Measurements from ENCODE around the gene ZSWIM4.
"Not testable (repeated sequence)": the region's sequence is repeated elsewhere in the genome, so short reads cannot be mapped to it uniquely, and the experiment has no call there.

ZSWIM4 gene

DNA sequence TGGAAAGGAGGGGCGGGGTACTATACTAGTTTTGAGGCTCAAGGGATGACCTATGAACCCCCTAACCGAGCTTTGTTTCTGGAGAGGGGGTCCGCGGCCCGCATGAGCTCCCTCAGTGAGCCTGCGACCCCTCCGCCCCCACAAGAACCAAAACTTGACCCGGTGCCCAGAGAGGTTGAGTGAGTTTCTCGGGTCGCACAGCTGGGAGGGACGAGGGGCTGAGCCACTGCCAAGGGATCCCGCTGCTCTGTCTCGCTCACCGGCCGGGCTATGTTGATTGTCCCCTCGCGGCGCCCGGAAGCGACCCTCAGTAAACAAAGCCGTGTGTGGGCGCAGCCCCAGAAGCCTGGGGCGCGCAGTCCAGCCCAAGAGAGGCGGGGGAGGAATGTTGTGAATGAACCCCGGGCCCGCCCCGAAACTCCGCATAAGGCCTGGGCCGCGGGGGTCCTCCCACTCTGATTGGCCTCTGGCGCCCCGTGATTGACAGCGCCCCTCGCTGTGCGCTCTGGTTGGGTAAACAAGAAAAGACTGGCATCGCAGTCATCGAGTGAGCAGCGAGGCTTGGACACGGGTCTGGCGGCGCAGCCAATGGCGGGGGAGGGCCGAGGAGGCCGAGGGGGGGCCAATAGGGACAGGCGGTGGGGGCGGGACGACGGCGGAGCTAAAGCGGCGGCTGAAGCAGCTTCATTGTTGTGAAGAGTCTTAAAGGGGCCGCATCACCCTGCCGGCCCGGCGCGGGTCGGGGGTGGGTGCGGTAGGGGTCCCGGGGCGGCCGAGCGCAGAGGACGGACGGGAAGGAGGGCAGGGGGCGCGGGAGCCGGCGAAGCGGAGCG is at the start of gene ZSWIM4:
TSS of gene ZSWIM4 (plus strand) at position 687 of the 833 bp plus-strand sequence. CDS start 206 bp downstream, outside the sequence.
- peak within 1 kb of the TSS; percentile 67 for H3K4me3 ChIP-seq (ENCODE audit: low read depth, low read length)

DNA sequence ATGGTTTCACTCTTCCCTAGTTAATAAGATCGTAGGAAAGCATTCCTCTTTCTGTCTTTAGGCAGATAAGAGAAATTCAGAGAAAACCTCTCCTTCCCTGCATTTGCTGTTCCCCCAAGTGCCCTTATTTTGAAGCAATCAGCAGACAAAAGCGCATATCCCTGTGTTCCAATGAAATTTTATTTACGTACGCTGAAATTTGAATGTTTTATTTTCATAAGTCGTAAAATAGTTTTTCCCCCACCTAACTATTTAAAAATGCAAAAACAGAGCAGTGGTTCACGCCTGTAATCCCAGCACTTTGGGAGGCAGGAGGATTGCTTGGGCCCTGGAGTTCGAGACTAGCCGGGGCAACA is 48.2 kb upstream of the ZSWIM4 start:
- no peak overlapping the region for H3K4me3 ChIP-seq (ENCODE audit: low read depth, low read length)

DNA sequence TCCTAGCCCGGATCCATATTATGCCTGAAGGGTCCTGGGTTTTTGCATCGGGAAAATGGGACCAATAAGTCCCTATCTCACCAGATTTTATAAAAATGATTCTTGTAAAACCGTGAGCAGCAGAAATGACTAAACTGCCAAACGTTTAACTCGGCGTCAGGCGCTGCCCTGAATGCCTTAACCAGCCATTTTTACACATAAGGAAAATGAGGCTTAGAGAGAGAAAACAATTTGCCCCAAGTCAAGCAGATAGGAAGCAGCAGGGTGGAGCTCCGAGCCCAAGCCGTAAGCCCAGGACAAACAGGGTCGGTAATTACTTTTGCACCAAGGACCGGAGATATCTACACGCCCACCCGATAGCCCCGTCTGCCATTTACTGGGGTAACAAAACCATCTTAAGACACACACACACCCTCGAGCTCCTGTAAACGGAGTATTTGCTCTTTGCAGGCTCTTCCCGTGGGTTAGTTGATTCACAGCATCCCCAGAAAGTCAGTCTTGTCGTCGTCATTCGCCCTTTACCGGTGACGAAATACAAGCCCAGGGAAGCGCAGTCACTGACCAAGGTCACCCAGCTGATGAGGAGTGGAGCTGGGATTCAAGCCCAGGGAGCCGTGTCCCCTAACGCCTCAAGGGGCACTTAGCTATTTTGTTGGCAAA is 46.9 kb upstream of the ZSWIM4 start:
- peak overlapping the region; percentile 86 for H3K4me3 ChIP-seq (ENCODE audit: low read depth, low read length)

DNA sequence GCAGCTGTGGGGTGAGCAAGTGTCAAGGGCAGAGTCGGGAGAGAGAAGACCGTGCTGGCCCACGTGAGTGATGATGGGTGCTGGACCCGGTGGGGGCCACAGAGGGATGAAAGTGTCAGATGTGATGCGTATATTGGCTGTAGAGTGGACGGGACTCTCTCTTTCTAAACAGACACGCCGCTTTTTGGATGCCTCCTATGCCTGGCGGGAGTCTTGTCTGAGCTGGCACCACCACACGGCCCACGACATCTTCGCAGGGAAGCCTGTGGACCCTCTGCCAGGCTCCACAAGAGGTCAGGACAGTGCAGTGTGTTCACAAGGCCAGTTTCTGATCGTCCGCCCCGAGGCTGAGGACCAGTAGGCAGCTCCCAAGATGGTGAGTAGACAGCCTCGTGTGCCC is 43.8 kb upstream of the ZSWIM4 start:
- H3K4me3 ChIP-seq (ENCODE audit: low read depth, low read length), result no peak overlapping the region

DNA sequence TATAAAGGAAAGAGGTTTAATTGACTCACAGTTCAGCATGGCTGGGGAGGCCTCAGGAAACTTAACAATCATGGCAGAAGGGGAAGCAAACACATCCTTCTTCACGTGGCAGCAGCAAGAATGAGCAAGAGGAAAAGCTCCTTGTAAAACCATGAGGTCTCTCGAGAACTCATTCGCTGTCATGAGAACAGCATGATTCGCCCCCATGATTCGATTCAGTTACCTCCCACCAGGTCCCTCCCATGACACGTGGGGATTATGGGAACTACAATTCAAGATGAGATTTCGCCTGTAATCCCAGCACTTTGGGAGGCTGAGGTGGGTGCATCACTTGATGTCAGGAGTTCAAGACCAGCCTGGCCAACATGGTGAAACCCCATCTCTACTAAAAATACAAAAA is 41.6 kb upstream of the ZSWIM4 start:
- H3K4me3 ChIP-seq (ENCODE audit: low read depth, low read length), result not testable (repeated sequence)

DNA sequence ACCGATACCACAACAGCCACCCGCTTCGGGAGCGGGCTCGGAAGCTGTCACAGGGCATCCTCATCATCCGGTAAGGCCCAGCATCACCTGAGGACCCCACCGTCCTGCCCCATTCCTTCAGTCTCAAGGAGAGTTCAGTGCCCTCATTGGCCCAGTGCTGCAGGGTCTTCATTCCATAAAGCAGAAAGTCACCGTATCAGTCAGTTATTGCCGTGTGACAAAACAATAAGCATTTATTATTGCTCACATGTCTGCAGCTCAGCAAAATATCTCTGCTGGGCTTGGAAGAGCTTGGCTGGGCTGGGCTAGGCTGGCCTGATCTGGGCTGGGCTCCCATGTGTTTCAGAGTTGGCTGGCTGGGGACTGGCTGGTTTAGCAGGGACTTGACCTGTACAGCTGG is 39.0 kb upstream of the ZSWIM4 start:
- no peak overlapping the region for H3K4me3 ChIP-seq (ENCODE audit: low read depth, low read length)

DNA sequence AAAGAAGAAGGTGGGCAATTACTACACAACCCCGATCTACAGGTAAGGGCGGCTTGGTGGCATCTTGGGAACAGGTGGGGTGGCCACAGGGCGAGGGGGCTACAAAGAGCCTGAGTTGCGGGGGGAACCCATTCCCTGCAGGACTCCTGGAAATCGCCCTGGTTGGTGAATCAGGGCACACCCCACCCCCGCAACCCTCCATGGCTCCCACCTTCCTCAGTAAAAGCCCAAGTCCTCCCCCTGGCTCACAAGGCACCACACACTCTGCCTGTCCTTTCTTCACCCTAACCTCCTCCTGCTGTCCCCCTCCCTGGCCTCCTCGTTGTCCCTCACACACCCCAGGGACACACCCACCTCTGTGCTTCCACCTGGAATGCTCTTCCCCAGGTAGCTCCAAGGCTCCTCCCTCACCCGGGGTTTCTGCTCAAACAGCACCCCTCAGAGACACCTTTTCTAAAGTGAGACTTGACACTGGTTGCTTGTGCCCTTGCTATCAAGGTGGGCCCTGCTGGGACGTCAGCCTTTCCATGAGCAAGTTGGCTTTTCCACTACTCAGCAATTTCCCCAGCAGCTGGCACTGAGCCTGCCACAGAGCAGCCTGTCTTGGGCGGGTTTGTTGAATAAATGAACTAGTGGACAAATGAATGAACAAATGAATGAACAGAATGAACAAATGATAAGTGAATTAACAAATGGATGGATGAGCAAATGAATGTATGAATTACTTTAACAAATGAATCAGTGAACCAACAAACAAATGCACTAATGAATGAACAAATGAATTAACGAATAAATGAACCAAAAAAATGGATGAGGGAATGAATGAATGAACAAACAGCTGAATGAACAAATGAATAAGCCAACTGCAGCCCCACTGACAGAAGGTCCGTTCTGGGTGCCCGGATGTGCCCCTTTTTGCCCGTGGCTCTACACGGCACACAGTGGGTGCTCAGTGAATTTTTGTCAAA is 37.2 kb upstream of the ZSWIM4 start:
- H3K4me3 ChIP-seq (ENCODE audit: low read depth, low read length), result no peak overlapping the region

DNA sequence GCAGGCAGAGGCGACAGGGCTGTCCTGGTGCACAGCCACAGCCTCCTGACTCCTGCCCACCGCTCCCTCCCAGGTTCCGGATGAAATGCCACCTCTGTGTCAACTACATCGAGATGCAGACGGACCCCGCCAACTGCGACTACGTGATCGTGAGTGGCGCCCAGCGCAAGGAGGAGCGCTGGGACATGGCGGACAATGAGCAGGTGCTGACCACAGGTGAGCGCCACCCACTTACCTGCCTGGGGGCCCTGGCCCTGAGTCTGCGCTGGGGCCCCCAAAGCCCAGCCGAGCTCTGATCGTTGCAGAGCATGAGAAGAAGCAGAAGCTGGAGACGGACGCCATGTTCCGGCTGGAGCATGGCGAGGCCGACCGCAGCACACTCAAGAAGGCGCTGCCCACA is 36.4 kb upstream of the ZSWIM4 start:
- no peak overlapping the region for H3K4me3 ChIP-seq (ENCODE audit: low read depth, low read length)

DNA sequence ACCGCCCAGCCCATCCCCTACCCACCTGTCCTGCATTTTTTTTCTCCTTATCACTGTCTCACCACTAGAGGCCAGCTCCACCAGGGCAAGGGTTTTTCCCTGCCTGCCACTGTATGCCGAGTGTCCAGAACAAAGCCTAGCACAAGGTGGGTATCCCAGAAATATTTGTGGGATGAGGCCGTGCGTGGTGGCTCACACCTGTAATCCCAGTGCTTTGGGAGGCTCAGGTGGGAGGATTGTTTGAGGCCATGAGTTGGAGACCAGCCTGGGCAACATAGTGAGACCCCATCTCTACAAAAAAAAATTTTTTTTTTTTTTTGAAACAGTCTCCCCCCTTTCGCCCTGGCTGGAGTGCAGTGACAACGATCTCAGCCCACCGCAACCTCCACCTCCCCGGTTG is 33.8 kb upstream of the ZSWIM4 start:
- H3K4me3 ChIP-seq (ENCODE audit: low read depth, low read length), result no peak overlapping the region

DNA sequence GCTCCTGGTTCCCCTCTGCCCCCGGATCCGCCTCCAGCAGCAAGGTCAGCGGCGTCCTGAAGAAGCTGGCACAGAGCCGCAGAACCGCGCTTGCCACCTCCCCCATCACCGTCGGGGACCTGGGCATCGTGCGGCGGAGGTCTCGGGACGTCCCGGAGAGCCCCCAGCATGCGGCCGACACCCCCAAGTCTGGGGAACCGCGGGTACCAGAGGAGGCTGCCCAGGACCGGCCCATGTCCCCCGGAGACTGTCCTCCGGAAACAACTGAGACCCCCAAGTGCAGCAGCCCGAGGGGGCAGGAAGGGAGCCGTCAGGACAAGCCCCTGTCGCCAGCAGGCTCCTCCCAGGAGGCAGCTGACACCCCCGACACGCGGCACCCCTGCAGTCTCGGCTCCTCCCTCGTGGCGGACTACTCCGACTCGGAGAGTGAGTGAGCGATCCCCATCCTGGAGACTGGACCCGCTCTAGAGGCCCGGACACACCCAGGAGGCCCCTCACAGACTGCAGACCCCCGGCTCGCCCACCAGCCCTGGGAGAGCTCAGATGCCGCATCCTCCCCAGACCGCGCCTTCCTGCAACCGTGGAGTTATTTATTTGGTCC is 32.5 kb upstream of the ZSWIM4 start:
- no peak overlapping the region for H3K4me3 ChIP-seq (ENCODE audit: low read depth, low read length)

DNA sequence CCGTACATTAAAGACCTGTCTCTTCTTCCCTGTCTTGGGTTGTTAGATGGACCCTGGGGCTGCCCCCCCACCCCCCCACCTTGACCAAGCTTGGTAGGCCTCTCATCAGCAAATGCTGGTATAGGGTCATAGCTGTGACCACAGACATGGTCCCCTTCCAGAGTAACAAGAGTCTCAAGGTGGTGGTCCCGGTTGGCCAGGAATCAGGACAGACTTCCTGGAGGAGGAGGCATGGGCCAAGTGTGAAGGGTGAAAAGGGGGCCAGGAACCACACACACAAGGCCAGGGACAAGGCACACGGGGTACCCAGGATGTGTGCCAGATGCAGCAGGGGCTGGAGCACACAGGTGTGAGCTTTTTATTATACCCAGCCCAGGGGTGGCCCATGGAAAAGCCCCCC is 32.0 kb upstream of the ZSWIM4 start:
- H3K4me3 ChIP-seq (ENCODE audit: low read depth, low read length), result no peak overlapping the region

DNA sequence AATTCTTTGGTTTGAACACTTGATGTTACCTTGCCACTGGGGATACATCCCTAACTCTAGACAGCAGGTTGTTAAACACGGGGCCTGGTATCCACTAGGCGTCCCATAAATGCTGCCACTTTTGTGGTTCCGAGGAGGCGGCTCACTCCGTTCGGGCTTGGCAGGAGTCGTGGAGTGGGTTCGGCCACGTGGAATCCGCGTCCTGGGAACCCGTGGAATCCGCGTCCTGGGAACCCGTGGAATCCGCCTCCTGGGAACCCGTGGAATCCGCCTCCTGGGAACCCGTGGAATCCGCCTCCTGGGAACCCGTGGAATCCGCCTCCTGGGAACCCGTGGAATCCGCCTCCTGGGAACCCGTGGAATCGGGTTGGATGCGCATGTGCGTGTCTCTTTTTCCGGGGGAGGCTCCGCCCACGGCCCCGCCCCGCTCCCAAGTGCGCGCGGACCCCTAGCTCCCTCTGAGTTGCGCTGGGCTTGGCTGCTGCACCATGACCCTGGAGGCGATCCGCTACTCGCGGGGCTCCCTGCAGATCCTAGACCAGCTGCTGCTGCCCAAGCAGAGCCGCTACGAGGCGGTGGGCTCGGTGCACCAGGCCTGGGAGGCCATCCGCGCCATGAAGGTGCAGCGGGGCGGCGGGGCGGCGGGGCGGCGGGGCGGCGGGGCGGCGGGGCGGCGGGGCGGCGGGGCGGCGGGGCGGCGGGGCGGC is 31.0 kb upstream of the ZSWIM4 start, which contains the start of gene MRI1:
TSS of gene MRI1 (plus strand) at position 422 of the 707 bp plus-strand sequence. CDS start at position 489, 67 bp downstream.
- peak within 1 kb of the TSS; percentile 58 for H3K4me3 ChIP-seq (ENCODE audit: low read depth, low read length)

DNA sequence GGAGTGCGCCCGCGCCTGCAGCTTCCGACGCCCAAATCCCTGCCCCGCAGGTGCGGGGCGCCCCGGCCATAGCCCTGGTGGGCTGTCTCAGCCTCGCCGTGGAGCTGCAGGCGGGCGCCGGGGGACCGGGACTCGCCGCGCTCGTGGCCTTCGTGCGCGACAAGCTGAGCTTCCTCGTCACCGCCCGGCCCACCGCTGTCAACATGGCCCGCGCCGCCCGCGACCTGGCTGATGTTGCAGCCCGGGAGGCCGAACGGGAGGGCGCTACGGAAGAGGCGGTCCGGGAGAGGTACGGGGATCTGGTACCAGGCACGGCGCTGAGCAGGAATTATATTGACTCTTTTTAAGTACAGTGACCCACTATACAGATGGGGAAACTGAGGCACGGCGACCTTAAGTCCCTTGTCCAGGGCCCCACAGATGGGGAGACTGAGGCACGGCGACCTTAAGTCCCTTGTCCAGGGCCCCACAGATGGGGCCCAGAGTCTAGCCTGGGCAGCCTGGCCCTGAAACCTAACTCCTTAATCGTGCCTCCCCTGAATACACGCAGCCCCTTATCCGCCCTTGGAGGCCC is 30.3 kb upstream of the ZSWIM4 start:
- peak overlapping the region; percentile 51 for H3K4me3 ChIP-seq (ENCODE audit: low read depth, low read length)

DNA sequence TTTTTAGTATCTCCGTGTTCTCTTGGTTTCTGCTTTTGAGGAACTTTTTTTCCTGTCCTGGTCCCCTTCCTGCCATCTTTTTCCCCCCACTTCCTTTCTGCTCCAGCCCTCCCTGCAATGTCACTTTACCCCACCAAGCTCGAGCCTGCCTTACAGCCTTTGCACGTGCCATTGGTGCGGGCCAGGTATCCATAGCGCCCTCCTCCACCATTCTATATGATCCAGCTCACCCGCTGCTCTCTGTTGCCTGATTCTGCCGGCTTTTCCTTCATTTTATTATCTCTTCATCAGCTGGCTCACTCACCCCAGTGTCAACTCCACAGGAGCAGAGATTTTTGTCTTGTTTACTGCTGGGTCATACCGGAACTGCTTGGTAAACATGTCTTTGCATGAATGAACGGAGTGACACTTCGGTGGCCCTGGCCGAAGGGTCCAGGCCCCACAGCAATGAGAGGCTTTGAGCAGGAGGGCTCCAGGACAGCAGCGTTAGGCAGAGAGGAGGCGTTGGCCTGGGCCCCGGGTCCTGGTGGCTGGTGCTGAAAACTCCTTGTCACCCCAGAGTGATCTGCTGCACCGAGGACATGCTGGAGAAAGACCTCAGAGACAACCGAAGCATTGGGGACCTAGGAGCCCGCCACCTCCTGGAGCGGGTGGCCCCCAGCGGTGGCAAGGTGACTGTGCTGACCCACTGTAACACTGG is 29.7 kb upstream of the ZSWIM4 start:
- no peak overlapping the region for H3K4me3 ChIP-seq (ENCODE audit: low read depth, low read length)

DNA sequence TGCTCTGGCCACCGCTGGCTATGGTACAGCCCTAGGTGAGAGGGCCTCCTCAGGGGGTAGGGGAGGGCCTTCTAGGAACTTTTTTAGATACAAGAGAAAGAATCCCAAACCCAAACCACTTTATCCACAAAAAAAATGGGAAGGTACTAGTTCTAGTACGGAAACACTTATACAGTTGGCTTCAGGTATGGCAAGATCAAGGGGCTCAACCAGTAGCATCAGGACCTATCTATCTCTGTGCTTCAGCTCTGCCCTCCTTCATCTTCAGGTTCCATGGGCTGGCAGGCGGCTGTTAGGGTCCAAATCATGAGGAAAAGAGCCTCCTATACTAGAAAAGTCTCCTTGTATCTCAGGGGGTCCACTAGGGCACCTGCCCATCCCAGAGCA is 29.2 kb upstream of the ZSWIM4 start:
- no peak overlapping the region for H3K4me3 ChIP-seq (ENCODE audit: low read depth, low read length)

DNA sequence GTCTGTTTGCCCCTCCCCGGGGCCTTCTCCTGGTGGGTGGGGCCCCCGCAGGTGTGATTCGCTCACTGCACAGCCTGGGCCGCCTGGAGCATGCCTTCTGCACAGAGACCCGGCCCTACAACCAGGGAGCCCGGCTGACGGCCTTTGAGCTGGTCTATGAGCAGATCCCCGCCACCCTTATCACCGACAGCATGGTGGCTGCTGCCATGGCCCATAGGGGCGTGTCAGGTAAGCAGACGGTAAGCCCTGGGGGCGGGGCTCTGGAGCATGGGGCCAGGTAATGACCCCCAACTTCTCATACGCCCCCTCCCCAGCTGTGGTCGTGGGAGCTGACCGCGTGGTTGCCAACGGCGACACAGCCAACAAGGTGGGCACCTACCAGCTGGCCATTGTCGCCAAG is 26.7 kb upstream of the ZSWIM4 start:
- H3K4me3 ChIP-seq (ENCODE audit: low read depth, low read length), result no peak overlapping the region

DNA sequence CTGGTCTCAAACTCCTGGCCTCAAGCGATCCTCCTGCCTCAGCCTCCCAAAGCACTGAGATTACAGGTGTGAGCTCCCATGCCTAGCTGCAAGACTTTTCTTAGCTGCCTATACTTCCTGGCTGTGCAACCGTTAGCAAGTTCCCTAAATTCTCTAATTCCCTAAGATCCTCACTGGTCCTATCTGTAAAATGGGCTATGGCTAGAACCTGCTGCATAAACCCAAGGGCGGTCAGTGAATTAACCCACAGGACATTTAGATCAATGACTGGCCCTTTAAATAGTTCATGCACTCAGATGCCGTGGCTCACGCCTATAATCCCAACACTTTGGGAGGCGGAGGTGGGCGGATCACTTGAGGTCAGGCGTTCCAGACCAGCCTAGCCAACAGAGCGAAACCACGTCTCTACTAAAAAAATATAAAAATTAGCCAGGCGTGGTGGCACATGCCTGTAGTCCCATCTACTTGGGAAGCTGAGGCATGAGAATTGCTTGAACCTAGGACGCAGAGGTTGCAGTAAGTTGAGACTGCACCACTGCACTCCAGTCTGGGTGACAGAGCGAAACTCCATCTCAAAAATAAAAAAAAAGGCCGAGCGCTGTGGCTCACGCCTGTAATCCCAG is 25.1 kb upstream of the ZSWIM4 start:
- H3K4me3 ChIP-seq (ENCODE audit: low read depth, low read length), result no peak overlapping the region

DNA sequence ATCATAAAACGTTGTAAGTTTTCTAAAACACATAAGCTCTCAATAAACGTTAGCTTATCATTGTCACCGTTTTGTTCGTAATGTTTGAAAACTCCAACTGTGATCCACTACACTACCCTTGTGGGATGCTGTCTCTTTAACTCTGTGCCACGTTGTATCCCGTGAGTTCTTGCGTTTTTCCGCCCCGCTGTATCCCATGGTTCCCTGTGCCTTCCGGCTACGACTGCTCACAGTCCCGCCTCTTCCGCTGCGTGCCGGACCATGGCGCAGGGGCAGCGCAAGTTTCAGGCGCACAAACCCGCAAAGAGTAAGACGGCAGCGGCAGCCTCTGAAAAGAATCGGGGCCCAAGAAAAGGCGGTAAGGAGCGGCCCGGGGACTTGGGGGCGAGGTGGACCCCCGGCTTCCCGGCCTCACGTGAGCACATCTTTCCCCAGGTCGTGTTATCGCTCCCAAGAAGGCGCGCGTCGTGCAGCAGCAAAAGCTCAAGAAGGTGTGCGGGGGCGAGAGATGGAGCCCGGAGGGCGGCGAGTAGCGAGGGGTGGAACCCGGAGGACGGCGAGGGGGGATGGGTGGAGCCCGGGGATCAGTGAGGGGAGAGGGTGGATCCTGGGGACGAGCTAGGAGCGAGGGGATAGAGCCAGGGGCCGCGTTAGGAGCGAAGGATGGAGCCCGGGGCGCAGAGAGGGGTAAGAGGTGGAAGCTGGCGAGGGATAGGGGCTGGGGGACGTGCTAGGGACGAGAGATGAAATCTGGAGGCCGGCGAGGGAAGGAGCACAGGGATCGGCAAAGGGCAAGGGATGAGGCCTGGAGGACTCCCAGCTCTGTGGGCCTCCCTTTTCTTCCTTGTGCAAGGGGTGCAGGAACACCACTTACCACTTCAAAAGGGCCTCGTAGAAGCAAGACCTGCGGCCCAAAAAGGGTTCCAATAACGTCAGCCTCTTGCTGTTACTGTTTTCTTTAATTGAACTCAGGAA is 20.7 kb upstream of the ZSWIM4 start, which contains the start of gene C19orf53:
TSS of gene C19orf53 (plus strand) at position 240 of the 975 bp plus-strand sequence. CDS start at position 262, 22 bp downstream.
- peak within 1 kb of the TSS; percentile 92 for H3K4me3 ChIP-seq (ENCODE audit: low read depth, low read length)
